ENCODE data around the gene LONP1. TPM values are rescaled to one million over a fixed set of nuclear protein-coding genes. Genes with fewer than 3 reads are reported as not detected.

The LONP1 gene
- total RNA-seq, 4 donors from 2014 or later, result 45.0 to 100 (median 67.9) TPM

- DNase-seq, result no peak
- intact Hi-C loops (cut with DNase I), result no loop called here
- H3K4me3 ChIP-seq (replicated peaks in 1 of 3), result no peak overlapping the region
- peaks cover 96 to 97% of the 10 kb centered on the region in 2 donors for H3K36me3 ChIP-seq
- H3K27ac ChIP-seq, result no peak overlapping the region
- TF ChIP-seq, protein P1, sequence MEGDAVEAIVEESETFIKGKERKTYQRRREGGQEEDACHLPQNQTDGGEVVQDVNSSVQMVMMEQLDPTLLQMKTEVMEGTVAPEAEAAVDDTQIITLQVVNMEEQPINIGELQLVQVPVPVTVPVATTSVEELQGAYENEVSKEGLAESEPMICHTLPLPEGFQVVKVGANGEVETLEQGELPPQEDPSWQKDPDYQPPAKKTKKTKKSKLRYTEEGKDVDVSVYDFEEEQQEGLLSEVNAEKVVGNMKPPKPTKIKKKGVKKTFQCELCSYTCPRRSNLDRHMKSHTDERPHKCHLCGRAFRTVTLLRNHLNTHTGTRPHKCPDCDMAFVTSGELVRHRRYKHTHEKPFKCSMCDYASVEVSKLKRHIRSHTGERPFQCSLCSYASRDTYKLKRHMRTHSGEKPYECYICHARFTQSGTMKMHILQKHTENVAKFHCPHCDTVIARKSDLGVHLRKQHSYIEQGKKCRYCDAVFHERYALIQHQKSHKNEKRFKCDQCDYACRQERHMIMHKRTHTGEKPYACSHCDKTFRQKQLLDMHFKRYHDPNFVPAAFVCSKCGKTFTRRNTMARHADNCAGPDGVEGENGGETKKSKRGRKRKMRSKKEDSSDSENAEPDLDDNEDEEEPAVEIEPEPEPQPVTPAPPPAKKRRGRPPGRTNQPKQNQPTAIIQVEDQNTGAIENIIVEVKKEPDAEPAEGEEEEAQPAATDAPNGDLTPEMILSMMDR (IDR thresholded peaks at IDR 0.05), result no peak
- TF ChIP-seq POLR2A (IDR thresholded peaks at IDR 0.05), result no peak
- 95 to 97% methylated on average over 5 of the region's 5 CpGs for WGBS, 2 donors
- H3K9me3 ChIP-seq, result no peaks in the 10 kb centered on the region
- H3K27me3 ChIP-seq, result no peaks in the 10 kb centered on the region
- no peaks in the 10 kb centered on the region for H3K4me1 ChIP-seq
These were observed 65.0 kb downstream of the LONP1 start for GRCh38 chr19:5654931-5655330.

DNA sequence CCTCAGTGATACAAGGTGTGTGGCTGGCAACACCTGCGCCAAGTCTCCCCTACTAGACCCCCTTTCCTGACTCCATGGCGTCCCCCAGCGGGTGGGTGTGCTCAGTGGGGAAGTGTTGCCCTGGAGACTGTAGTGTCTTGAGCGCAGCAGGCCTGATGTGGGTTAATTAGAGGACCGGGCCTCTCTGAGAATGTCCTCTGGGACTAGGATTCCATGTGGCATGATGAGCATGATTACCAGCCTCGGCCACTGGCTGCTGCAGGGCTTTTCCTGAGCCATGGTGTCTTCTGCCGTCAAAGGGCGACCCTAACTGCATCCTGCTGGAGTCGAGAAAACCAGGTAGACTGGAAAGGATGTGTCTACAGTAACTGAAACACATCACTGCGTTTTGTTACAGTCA lies 67.7 kb downstream of the LONP1 start:
- Histone ChIP-seq H3K4me3 (replicated peaks in 1 of 3) (no peak overlapping the region), H3K36me3 (peaks cover 88% of the 10 kb centered on the region in 2 donors), H3K4me1 (no peaks in the 10 kb centered on the region), H3K9me3 (no peaks in the 10 kb centered on the region), H3K27ac (no peak overlapping the region), H3K27me3 (no peaks in the 10 kb centered on the region)
- WGBS, 2 donors, result 91 to 94% methylated on average over 10 of the region's 10 CpGs
- no peak for TF ChIP-seq POLR2A (IDR thresholded peaks at IDR 0.05)
- TF ChIP-seq, protein P1 (IDR thresholded peaks at IDR 0.05), result no peak
- intact Hi-C loops (cut with DNase I), result no loop called here
- no peak for DNase-seq

GRCh38 chr19:5651361-5651760 lies 68.6 kb downstream of the LONP1 start:
- no peak for DNase-seq
- WGBS, 2 donors, result 98 to 100% methylated on average over 5 of the region's 5 CpGs
- H3K27me3 ChIP-seq, result no peaks in the 10 kb centered on the region
- no peaks in the 10 kb centered on the region for H3K4me1 ChIP-seq
- H3K36me3 ChIP-seq, result peaks cover 87 to 89% of the 10 kb centered on the region in 2 donors
- no peak overlapping the region for H3K4me3 ChIP-seq (replicated peaks in 1 of 3)
- TF ChIP-seq POLR2A (IDR thresholded peaks at IDR 0.05), result no peak
- TF ChIP-seq, protein P1 (IDR thresholded peaks at IDR 0.05), result no peak
- H3K9me3 ChIP-seq, result no peaks in the 10 kb centered on the region
- no peak overlapping the region for H3K27ac ChIP-seq
- intact Hi-C loops (cut with DNase I), result no loop called here

- intact Hi-C loops (cut with DNase I), result no loop called here
- no peaks in the 10 kb centered on the region for H3K9me3 ChIP-seq
- TF ChIP-seq, protein P1 (IDR thresholded peaks at IDR 0.05), result no peak
- TF ChIP-seq POLR2A (IDR thresholded peaks at IDR 0.05), result no peak
- DNase-seq, result no peak
- H3K27ac ChIP-seq, result no peak overlapping the region
- H3K4me1 ChIP-seq, result no peaks in the 10 kb centered on the region
- peaks cover 67 to 85% of the 10 kb centered on the region in 2 donors for H3K36me3 ChIP-seq
- H3K27me3 ChIP-seq, result no peaks in the 10 kb centered on the region
- no peak overlapping the region for H3K4me3 ChIP-seq (replicated peaks in 1 of 3)
- WGBS, 2 donors, result 92 to 96% methylated on average over 11 of the region's 11 CpGs
These were observed 71.5 kb downstream of the LONP1 start for GRCh38 chr19:5648464-5648863.

GRCh38 chr19:5646703-5647102 lies 73.2 kb downstream of the LONP1 start:
- TF ChIP-seq POLR2A (IDR thresholded peaks at IDR 0.05), result no peak
- TF ChIP-seq, protein P1 (IDR thresholded peaks at IDR 0.05), result no peak
- 95 to 98% methylated on average over 4 of the region's 4 CpGs for WGBS, 2 donors
- no peak for DNase-seq

More at GRCh38 chr19:5646703-5647102, 73.2 kb downstream of the LONP1 start:
- H3K4me3 ChIP-seq (replicated peaks in 1 of 3), result no peak overlapping the region
- intact Hi-C loops (cut with DNase I), result no loop called here
- no peaks in the 10 kb centered on the region for H3K27me3 ChIP-seq
- H3K4me1 ChIP-seq, result peaks cover 0 to under 1% of the 10 kb centered on the region in 2 donors
- no peak overlapping the region for H3K27ac ChIP-seq
- peaks cover 54 to 78% of the 10 kb centered on the region in 2 donors for H3K36me3 ChIP-seq
- H3K9me3 ChIP-seq, result no peaks in the 10 kb centered on the region

Data from thyroid gland (tissue), 4 donors.